H9 (cell line): Measurements from ENCODE around the gene EPHX1. TPM values are rescaled to one million over a fixed set of nuclear protein-coding genes. Genes with fewer than 3 reads are reported as not detected.
"Not testable (repeated sequence)": the region's sequence is repeated elsewhere in the genome, so short reads cannot be mapped to it uniquely, and the experiment has no call there.

ENCODE experiments used
- DNase-seq: peaks from one replicate; pipeline ENCODE4 v3.0.0-alpha.2; 2017
- H2AFZ ChIP-seq: one replicate; pipeline ENCODE4 v1.6.1; 2013; ENCODE audit warnings: mild to moderate bottlenecking, low read length, control low read depth, moderate library complexity
- H2AK5ac ChIP-seq: 2 replicates; pipeline ENCODE4 v1.6.1; 2013; ENCODE audit warnings: low read length, control low read depth, mixed read lengths; ENCODE audit not compliant: insufficient read length
- H2BK120ac ChIP-seq: one replicate; pipeline ENCODE4 v1.6.1; 2013; ENCODE audit warnings: low read depth, mild to moderate bottlenecking, low read length, control low read depth, inconsistent platforms; ENCODE audit not compliant: poor library complexity, severe bottlenecking
- H2BK12ac ChIP-seq: 2 replicates; pipeline ENCODE4 v1.6.1; 2013; ENCODE audit warnings: low read length, control low read depth, mixed read lengths, low read depth; ENCODE audit not compliant: insufficient read length
- H2BK15ac ChIP-seq: 2 replicates; pipeline ENCODE4 v1.6.1; 2013; ENCODE audit warnings: low read depth, low read length, control low read depth
- H2BK20ac ChIP-seq: one replicate; pipeline ENCODE4 v1.6.1; 2013; ENCODE audit warnings: low read depth, mild to moderate bottlenecking, low read length, control low read depth, inconsistent platforms; ENCODE audit not compliant: poor library complexity, severe bottlenecking
- H2BK5ac ChIP-seq: 2 replicates; pipeline ENCODE4 v1.6.1; 2013; ENCODE audit warnings: low read length, control low read depth, mixed read lengths; ENCODE audit not compliant: insufficient read length
- H3K14ac ChIP-seq: 2 replicates; pipeline ENCODE4 v1.6.1; 2013; ENCODE audit warnings: low read length, control low read depth; ENCODE audit not compliant: insufficient read depth
- H3K18ac ChIP-seq: 2 replicates; pipeline ENCODE4 v1.6.1; 2013; ENCODE audit warnings: low read depth, mild to moderate bottlenecking, mixed read lengths, low read length, control low read depth; ENCODE audit not compliant: insufficient read length
- H3K23ac ChIP-seq: 2 replicates; pipeline ENCODE4 v1.6.1; 2013; ENCODE audit warnings: low read length, control low read depth, mixed read lengths, low read depth; ENCODE audit not compliant: insufficient read length
- H3K23me2 ChIP-seq: 2 replicates; pipeline ENCODE4 v1.6.1; 2013; ENCODE audit warnings: low read depth, mild to moderate bottlenecking, mixed read lengths, low read length, control low read depth; ENCODE audit not compliant: insufficient read length, poor library complexity, severe bottlenecking
- H3K27ac ChIP-seq: 2 replicates; pipeline ENCODE4 v1.5.1; 2013; ENCODE audit warnings: low read length, control low read depth, mixed read lengths, low read depth; ENCODE audit not compliant: insufficient read length
- H3K27me3 ChIP-seq: 2 replicates; pipeline ENCODE4 v1.6.1; 2013; ENCODE audit warnings: low read length, control low read depth, inconsistent platforms; ENCODE audit not compliant: insufficient read depth
- H3K4ac ChIP-seq: 2 replicates; pipeline ENCODE4 v1.6.1; 2013; ENCODE audit warnings: low read depth, mild to moderate bottlenecking, control low read depth, inconsistent platforms, low read length, moderate library complexity
- H3K4me1 ChIP-seq: 2 replicates; pipeline ENCODE4 v1.6.1; 2013; ENCODE audit warnings: low read length, control low read depth, inconsistent platforms; ENCODE audit not compliant: insufficient read depth
- H3K4me2 ChIP-seq: 2 replicates; pipeline ENCODE4 v1.6.1; 2013; ENCODE audit warnings: low read length, control low read depth, mixed read lengths; ENCODE audit not compliant: insufficient read length, insufficient read depth
- H3K56ac ChIP-seq: 2 replicates; pipeline ENCODE4 v1.6.1; 2013; ENCODE audit warnings: low read depth, mild to moderate bottlenecking, mixed read lengths, low read length, control low read depth; ENCODE audit not compliant: insufficient read length
- H3K79me1 ChIP-seq: 2 replicates; pipeline ENCODE4 v1.6.1; 2013; ENCODE audit warnings: low read depth, mild to moderate bottlenecking, moderate library complexity, low read length, control low read depth, inconsistent platforms; ENCODE audit not compliant: insufficient read depth, poor library complexity, severe bottlenecking
- H3K79me2 ChIP-seq: 2 replicates; pipeline ENCODE4 v1.6.1; 2013; ENCODE audit warnings: low read length, control low read depth, inconsistent platforms; ENCODE audit not compliant: insufficient read depth
- H3K9ac ChIP-seq: 2 replicates; pipeline ENCODE4 v1.6.1; 2013; ENCODE audit warnings: low read length, control low read depth, mixed read lengths; ENCODE audit not compliant: insufficient read length; ENCODE audit errors: extremely low read depth
- H3K9me3 ChIP-seq: one replicate; pipeline ENCODE4 v1.6.1; 2013; ENCODE audit warnings: low read depth, low read length, inconsistent platforms; ENCODE audit not compliant: control insufficient read depth
- H3T11ph ChIP-seq: one replicate; pipeline ENCODE4 v1.6.1; 2013; ENCODE audit warnings: mild to moderate bottlenecking, low read length, control low read depth, inconsistent platforms
- H4K20me1 ChIP-seq: one replicate; pipeline ENCODE4 v1.6.1; 2013; ENCODE audit not compliant: control insufficient read depth, insufficient read length, insufficient read depth
- H4K5ac ChIP-seq: 2 replicates; pipeline ENCODE4 v1.6.1; 2013; ENCODE audit warnings: low read depth, mild to moderate bottlenecking, mixed read lengths, low read length, control low read depth; ENCODE audit not compliant: insufficient read length
- H4K8ac ChIP-seq: replicated peaks from 2 replicates; pipeline ENCODE4 v1.6.1; 2013; ENCODE audit warnings: low read length, control low read depth, mixed read lengths, low read depth; ENCODE audit not compliant: insufficient read length
- H4K91ac ChIP-seq: 2 replicates; pipeline ENCODE4 v1.6.1; 2013; ENCODE audit warnings: low read depth, mild to moderate bottlenecking, moderate library complexity, mixed read lengths, low read length, control low read depth; ENCODE audit not compliant: insufficient read length
- H3K27ac Mint-ChIP-seq, 3 experiments: 2 replicates in 2 of 3; 3 replicates in 1 of 3; pipeline ENCODE4 v1.8.0; 2020 to 2021; ENCODE audit warnings: mixed read lengths in 3 of 3, mild to moderate bottlenecking in 1 of 3, moderate library complexity in 1 of 3
- H3K27me3 Mint-ChIP-seq: 2 replicates; pipeline ENCODE4 v1.8.0; 2021; ENCODE audit warnings: low read depth, mild to moderate bottlenecking, moderate library complexity, mixed read lengths
- H3K36me3 Mint-ChIP-seq, 3 experiments: 2 replicates in 2 of 3; 3 replicates in 1 of 3; pipeline ENCODE4 v1.8.0; 2020 to 2021; ENCODE audit warnings: low read depth in 3 of 3, mixed read lengths in 3 of 3; ENCODE audit not compliant: insufficient read depth in 1 of 3
- H3K4me1 Mint-ChIP-seq, 2 experiments: 2 replicates each; pipeline ENCODE4 v1.8.0; 2020; ENCODE audit warnings: mixed read lengths in 2 of 2
- H3K4me3 Mint-ChIP-seq, 2 experiments: 2 replicates in 1 of 2; 3 replicates in 1 of 2; pipeline ENCODE4 v1.8.0; 2020 to 2021; ENCODE audit warnings: mild to moderate bottlenecking in 2 of 2, mixed read lengths in 2 of 2, moderate library complexity in 1 of 2
- H3K9me3 Mint-ChIP-seq, 2 experiments: 2 replicates in 1 of 2; 3 replicates in 1 of 2; pipeline ENCODE4 v1.8.0; 2020; ENCODE audit warnings: mild to moderate bottlenecking in 2 of 2, mixed read lengths in 2 of 2, moderate library complexity in 1 of 2
- CTCF ChIP-seq: fragments of 200-600 bp; sonication (generic); conservative IDR thresholded peaks from 3 replicates; pipeline ENCODE4 v1.8.0; 2021; ENCODE audit warnings: antibody characterized with exemption, mild to moderate bottlenecking
- WGBS: extraction: QIAGEN DNeasy Blood & Tissue Kit; methylation state at CpG from one replicate; pipeline ENCODE4 v1.1.7; 2013; ENCODE audit warnings: missing lambda C conversion rate, low lambda C conversion rate, mixed read lengths; ENCODE audit not compliant: insufficient read length; ENCODE audit errors: extremely low coverage; 5-methylcytosine and 5-hydroxymethylcytosine counted together
- total RNA-seq: library from RNA; stranded (reverse); gene quantifications from 2 replicates; pipeline ENCODE4 v1.2.1, GENCODE V29; 2021

The EPHX1 gene
- total RNA-seq, 1 experiment from 2014 or later = 40.6 TPM

DNA sequence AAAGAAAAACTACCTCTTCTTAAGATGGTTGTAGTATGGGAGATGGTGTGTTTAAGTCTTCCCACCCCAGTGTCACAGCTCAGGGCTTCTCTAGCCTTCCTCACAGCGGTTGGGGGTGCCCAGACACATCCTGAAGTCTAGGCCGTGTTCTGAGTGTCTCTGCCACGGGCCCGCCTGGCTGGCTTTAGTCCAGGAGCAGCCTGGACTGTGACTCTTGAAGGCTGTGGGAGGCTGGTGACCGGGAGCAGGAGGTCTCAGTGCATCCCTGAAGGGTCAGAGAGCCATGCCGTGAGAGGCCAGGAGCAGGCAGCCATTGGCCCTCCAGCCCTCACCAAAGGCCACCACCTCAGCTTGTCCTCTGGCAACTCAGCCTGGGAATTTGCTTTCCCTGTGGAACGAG lies 4.5 kb downstream of the EPHX1 start:
- Histone ChIP-seq H3K79me2 (peaks cover 1% of the 10 kb centered on the region; the same call in 1 of the 2 replicates), H3K4me1 (peaks cover 14% of the 10 kb centered on the region), H2BK12ac (no peak overlapping the region), H3K18ac (no peak overlapping the region), H3K4ac (no peak overlapping the region), H3K27me3 (no peaks in the 10 kb centered on the region), H3K23me2 (no peaks in the 10 kb centered on the region), H3K9ac (no peak overlapping the region), H2BK15ac (no peak overlapping the region), H3K27ac (no peak overlapping the region), H4K5ac (no peak overlapping the region), H2BK20ac (no peak overlapping the region), H3K14ac (no peak overlapping the region), H2BK5ac (no peak overlapping the region), H3K79me1 (no peaks in the 10 kb centered on the region), H2AFZ (no peak overlapping the region), H2BK120ac (no peak overlapping the region), H3K56ac (no peak overlapping the region), H3T11ph (no peak overlapping the region), H4K91ac (no peak overlapping the region), H3K4me2 (no peak overlapping the region), H3K9me3 (no peaks in the 10 kb centered on the region), H4K20me1 (no peaks in the 10 kb centered on the region), H4K8ac (no peak overlapping the region), H2AK5ac (no peak overlapping the region), H3K23ac (no peak overlapping the region)
- Mint-ChIP-seq H3K9me3 (no peaks in the 10 kb centered on the region; a peak in 1 of 5 replicates), H3K4me3 (no peak overlapping the region), H3K27ac (no peak overlapping the region), H3K4me1 (peaks cover 51 to 59% of the 10 kb centered on the region in 2 experiments), H3K36me3 (peaks cover 0 to 5% (median 4%) of the 10 kb centered on the region in 3 experiments; a peak in 3 of 7 replicates), H3K27me3 (peaks cover 3% of the 10 kb centered on the region)
- TF ChIP-seq CTCF = no peak
- no CpG with 5 or more reads among the region's 7 CpGs for WGBS
- no peak for DNase-seq

GRCh38 chr1:225815090-225815489 lies 5.2 kb downstream of the EPHX1 start:
- not testable (repeated sequence) for DNase-seq, H3K79me2 ChIP-seq, H2BK120ac ChIP-seq, H3K23ac ChIP-seq, H3K14ac ChIP-seq, H2AK5ac ChIP-seq, H3K36me3 Mint-ChIP-seq, H4K8ac ChIP-seq, H2AFZ ChIP-seq, H3T11ph ChIP-seq, H3K9ac ChIP-seq, H4K5ac ChIP-seq, H2BK12ac ChIP-seq, H3K9me3 ChIP-seq, H3K18ac ChIP-seq, H3K27ac ChIP-seq, H3K27me3 ChIP-seq, H3K56ac ChIP-seq, H4K20me1 ChIP-seq, H4K91ac ChIP-seq, H2BK20ac ChIP-seq, H3K9me3 Mint-ChIP-seq, H3K79me1 ChIP-seq, H3K4me3 Mint-ChIP-seq, H3K23me2 ChIP-seq, H3K27me3 Mint-ChIP-seq, H2BK15ac ChIP-seq, H3K27ac Mint-ChIP-seq, H3K4ac ChIP-seq, H3K4me2 ChIP-seq, H2BK5ac ChIP-seq
- no CpG with 5 or more reads among the region's 7 CpGs for WGBS
- H3K4me1 Mint-ChIP-seq = peaks cover 51 to 59% of the 10 kb centered on the region in 2 experiments
- peaks cover 14% of the 10 kb centered on the region for H3K4me1 ChIP-seq
